Tongue (tissue), 2 donors: ENCODE data around the gene ASIC2. TPM values are rescaled to one million over a fixed set of nuclear protein-coding genes. Genes with fewer than 3 reads are reported as not detected.

Experiments
- DNase-seq: peaks from one replicate; pipeline ENCODE4 v3.0.0-alpha.2; 2015
- total RNA-seq: library from RNA; depleted of rRNA; stranded (reverse); fragments of >200 nt; gene quantifications from one replicate; pipeline ENCODE4 v1.2.3, GENCODE V29; 2014

Gene ASIC2
- total RNA-seq, 1 donor from 2014 or later: 0.10 TPM

- no peak for DNase-seq
These were observed 90.1 kb downstream of the ASIC2 start for GRCh38 chr17:33202796-33203495.

- no peak for DNase-seq
These were observed 91.1 kb downstream of the ASIC2 start for GRCh38 chr17:33202021-33202420.

- peak; percentile 4 for DNase-seq
These were observed 91.8 kb downstream of the ASIC2 start for GRCh38 chr17:33201283-33201682.

GRCh38 chr17:33200587-33200986, 92.5 kb downstream of the ASIC2 start:
- no peak for DNase-seq

DNA sequence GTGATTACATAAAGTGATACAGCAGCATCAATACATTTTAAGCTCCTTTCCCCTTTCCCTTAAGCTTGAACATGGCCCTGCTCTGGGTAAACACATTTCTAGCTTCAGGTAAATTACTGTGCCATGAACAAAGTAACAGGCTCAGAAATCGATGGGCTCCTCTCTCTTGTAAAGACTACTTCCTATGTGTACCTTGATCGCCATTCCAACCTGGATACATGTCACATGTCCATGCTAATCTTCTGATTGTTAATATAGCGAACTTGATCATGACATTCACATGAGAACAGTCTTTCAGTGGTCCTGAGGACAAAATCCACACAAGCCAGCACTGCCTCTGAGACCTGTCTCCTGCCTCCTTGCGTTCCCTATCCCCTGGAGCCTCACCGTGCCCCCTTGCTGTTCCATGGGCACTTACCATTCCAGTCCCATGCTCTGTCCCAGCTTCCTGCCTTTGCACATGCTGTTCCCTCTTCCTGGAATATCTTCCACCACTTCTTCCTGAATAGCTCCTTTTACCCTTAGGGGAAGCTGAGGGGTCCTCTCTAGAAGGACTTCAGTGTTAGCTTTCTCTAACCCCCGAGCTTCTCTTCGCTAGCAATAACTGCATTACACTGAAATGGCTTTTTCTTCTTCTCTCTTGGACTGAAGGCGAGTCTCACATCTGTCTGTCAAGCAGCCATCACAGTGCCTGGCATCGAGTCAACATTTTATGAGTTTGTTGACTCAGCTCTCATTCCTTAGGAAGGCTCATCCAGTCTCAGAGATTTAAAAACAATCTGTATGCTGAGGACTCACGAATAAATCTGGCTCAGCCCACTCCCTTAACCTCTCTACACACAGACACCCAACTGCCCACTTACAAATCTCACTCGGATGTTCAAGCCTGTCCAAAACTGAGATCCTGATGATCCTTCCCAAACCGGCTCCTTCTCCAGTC, 93.3 kb downstream of the ASIC2 start:
- peak; percentile 69 for DNase-seq

GRCh38 chr17:33198954-33199353, 94.1 kb downstream of the ASIC2 start:
- DNase-seq: no peak

- no peak for DNase-seq
These were observed 95.8 kb downstream of the ASIC2 start for GRCh38 chr17:33197342-33197741.

DNA sequence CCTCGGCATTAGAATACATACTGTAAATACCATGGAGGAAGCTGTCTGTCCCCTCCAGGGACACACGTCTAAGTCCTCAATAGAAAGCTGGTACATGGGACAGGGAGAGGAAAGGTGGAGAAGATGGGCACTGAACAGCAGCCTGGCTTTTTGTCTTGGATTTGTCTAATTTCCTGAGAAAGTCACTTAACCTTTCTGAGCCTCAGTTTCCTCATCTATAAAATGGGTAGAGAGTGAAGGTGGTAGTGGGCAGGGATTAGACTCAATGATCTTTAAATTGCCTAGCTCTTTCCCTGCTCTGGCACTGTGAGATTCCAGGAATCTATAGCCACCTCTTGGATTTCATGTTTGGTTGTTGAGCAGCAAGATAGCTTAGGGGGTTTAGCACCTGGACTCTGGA, 96.2 kb downstream of the ASIC2 start:
- DNase-seq: no peak

- no peak for DNase-seq
These were observed 99.9 kb downstream of the ASIC2 start for GRCh38 chr17:33192951-33193911.

DNA sequence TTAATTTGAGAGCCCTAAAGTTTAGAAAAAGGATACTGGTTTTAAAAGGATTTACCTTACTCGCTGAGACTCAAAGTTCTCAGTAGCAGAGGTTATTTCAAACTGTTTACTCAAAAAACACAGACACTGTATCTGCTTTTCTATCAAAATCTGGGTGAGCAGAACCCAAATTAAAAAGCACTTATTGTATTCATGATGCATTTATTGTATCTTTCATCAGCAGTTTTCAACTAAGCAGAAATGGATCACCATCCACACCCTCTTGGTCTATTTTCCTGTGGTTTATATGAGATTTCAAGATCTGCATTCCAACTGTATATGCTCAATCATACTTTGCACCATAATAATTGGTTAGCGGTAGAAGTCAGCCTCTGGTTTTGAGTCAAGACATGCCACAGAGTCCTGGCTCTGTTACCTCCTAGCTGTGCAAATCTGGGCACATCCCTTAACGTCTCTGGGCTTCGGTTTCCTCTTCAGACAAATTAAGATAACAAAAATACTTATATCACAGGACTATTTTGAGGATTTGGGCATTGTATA, 109.5 kb downstream of the ASIC2 start:
- no peak for DNase-seq

DNA sequence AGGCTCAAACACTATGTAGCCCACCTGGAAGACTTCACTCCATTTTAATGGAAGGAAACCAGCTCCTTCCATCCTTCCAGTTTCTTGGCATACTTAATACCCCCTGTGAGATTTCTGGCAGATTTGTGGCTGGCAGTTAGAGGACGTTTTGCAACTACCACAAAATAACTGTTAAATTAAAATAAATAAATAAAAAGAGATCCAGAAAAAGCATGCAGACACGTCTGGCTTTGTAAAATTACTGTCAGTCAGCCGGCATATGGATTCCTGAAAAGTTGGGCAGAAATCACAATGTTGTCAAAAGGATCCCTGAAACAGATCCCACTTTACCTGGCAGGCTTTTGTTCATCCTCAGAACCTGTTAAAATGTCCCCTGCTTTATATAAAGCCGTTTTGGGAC, 113.9 kb downstream of the ASIC2 start:
- no peak for DNase-seq

GRCh38 chr17:33178681-33179080, 114.4 kb downstream of the ASIC2 start:
- peak; percentile 15 for DNase-seq

DNA sequence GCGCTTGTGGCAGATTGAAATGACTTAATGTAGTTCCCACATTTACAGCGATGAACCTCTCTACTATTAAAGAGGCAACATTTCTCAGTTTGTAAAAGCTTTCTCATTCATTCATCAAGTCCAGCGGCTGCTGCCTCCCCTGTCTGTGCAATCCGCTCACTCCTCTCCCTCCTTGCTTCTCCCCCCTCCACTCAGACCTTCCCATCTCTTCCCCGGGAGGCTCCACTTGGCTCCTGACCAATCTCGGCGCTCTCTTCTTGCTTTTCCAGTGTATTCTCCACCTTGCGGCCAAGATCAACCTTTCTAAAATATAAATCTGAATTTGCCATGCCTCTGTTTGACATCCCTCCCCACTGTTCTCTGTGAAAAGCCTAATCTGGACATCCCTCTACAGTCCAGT, 117.5 kb downstream of the ASIC2 start:
- peak; percentile 40 for DNase-seq

GRCh38 chr17:33171931-33172330, 121.2 kb downstream of the ASIC2 start:
- DNase-seq: no peak

DNA sequence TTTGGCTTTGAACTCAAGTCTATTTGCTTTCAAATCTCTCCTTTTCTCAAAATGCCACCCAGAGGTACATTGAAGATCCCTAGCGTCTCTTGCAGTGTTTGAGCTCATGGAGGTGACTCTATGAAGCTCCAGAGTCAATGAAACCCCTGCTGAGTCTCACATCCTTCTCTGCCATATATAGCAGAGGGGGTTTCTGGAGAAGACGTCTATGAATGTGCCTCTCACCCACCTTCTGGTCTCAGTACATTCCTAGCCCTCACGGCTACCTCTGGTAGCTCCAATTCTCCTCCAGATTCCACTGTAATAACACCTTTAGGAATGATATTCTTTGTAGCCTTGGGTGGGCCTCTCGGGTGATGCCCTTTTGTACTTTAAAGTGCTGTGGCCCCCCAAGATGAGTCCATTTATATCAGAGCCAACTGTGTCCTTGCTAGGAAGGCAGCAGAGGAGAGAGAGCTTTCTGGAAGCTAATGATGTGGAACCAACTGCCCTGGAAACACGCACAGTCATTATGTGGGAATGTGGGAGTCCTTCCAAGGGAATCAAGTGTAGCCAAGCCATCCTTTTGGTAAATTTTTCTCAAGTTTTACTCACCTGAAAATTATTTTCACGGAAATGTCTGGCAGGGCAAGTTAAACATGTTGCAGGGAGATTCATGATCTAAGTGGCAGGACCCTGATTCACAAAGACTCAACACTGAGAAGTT, 123.4 kb downstream of the ASIC2 start:
- no peak for DNase-seq

GRCh38 chr17:33167736-33168135, 125.4 kb downstream of the ASIC2 start:
- DNase-seq: no peak

- DNase-seq: no peak
These were observed 126.6 kb downstream of the ASIC2 start for GRCh38 chr17:33166472-33166871.

- peak; percentile 58 for DNase-seq
These were observed 128.8 kb downstream of the ASIC2 start for GRCh38 chr17:33164169-33164881.

DNA sequence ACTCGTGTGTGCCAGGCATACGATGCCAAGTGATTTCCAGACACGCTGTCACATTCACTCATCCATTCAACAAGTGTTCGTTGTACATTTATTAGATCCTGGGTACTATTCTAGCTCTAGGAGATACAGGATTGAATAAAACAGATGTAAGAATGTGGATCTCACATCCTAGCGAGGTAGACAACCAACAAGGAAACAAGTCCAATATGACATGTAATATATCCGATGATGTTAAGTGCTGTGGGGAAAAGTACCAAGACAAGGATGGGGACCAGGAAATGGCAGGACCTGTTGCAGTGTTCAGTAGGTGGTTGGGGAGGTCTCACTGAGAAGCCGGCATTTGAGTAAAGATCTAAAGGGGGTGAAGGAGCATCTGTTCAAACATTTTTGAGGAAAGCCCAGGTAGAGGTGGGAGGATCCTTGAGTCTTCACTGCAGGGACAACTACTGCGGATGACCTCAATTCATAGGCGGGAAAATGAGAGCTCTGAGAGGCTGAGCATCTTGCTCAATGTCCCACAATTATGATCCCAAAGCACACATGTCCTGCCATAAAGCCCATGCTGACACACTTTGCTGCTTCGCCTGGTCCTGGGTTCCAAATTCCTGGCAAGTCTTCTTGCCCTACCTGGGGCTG, 129.4 kb downstream of the ASIC2 start:
- no peak for DNase-seq

- DNase-seq: no peak
These were observed 138.1 kb downstream of the ASIC2 start for GRCh38 chr17:33154869-33155455.
